Kidney glomerular epithelial cell (primary cell): ENCODE measurements around the gene MORN1.

Experiments used
- DNase-seq: peaks from one replicate; lab custom pipeline; 2025; lab: John Stamatoyannopoulos, UW

Gene MORN1

DNA sequence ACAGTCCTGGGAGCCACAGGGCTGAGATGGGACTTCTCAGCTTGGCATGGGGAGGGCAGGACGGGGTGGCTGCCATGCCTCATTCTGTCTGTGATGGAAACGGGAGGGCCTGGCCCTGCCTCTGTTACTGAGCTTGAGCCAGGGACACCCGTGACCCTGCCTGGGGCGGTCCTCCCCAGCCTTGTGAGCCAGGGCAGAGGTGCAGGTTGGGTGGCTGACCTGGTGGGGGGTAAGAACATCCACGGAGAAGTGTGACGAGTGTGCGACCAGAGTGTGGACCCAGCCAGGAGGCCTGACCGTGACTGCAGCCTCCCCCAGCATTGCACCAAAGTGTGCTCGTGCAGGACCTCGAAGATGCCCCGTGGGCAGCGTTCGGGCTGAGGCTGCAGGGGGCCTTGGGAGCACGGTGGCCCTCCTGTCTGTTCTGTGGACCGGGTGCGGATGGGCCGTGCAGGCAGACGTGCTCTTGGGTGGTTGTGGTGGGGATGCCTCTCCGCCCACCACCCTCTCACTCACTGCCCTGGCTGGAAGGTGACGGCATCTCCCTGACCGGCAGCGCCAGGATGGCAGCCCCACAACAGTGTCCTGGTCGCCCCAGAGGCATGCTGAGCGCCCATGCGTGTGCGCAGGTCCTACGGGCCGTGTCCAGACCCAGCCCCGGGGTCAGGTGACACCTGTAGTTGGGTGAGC lies 117.8 kb downstream of the MORN1 start:
- no peak for DNase-seq

DNA sequence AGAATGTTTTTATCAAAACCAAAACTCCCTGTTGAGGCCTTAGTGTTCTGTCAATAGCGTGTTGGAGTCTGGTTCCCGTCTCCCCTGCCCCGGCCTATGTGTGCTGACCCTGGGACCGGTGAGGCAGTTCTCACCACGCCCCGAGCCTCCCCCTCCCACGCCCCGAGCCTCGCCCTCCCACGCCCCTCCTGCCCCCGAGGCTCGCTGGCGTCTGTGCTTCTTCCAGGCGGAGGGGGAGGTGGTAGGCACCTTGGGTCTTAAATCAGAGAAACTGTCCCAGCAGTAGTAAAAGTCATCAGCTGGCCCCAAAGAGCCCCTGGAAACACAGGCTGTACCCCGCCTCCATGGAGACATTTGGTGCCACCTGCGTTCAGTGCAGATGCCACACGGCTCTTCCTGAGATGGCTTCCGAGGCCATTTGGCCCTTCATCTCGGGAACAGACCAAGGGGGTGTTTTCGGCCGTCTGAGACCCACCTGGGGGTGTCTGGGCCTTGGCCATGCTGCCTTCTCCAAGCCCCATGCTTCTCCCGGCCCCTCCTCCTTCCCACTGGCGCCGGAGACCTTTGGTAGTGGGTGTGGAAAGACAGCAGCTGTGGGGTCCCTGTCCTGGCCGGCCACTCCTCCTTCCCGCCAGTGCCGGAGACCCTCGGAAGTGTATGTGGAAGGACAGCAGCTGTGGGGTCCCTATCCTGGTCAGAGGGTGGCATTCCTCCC lies 118.5 kb downstream of the MORN1 start:
- no peak for DNase-seq

DNA sequence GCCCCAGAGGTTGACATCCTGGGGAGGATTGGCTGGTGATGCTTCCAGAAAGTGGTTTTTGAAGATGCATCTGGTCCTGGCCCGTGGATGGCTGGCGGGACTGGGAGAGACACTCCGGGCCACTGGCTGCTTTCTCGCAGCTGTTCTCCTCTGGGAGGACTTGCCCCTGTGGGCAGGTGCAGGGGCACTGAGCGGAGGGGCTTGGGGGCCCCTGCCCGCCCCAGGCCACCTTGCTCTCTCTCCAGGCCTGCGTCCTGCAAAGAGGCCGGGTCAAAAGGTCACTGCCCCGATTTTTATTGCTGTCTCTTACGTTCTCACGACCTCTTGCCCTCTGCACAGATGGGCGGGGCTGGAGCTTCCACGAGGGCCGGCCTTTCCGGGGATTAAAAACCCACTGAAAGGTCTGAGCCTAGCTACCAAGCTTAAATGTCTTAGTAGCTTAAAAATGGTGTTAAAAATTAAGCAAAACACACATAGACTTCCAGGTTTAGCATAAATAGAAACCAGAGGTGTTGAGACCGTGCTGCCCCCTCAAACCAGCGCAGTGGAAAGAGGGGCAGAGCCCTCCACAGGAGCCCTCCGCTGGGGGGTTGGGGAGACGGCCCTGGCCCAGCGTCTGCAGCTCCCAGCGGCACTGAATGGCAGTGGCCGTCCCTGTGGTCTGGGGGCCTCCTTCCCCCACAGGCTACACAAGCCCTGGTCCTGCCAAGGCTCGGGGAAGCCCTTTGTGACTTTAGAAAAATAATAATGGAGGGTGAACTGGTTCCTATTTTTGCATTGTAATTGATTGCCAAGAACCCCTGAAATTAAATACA lies 119.3 kb downstream of the MORN1 start:
- no peak for DNase-seq
